WTC11 (cell line): ENCODE measurements around the gene SRSF4. TPM values are rescaled to one million over a fixed set of nuclear protein-coding genes. Genes with fewer than 3 reads are reported as not detected.
"Not testable (repeated sequence)": the region's sequence is repeated elsewhere in the genome, so short reads cannot be mapped to it uniquely, and the experiment has no call there.

Experiments
- ATAC-seq: fragments of 200-7000 bp; cut with Tn5 transposase; 2 replicates; pipeline ENCODE4 v1.10.0; 2021; ENCODE audit warnings: mild to moderate bottlenecking, moderate library complexity
- CTCF ChIA-PET: fragments of 300-600 bp; sonication (Branson Sonifier 250); formaldehyde crosslinking; loops from one replicate; lab custom pipeline; 2021; ENCODE audit warnings: antibody characterized with exemption; lab: Charles Lee
- POLR2A ChIA-PET: fragments of 350-600 bp; sonication (Branson Sonifier 250); formaldehyde crosslinking; loops from one replicate; lab custom pipeline; 2021; ENCODE audit warnings: antibody characterized with exemption; lab: Charles Lee
- DNase-seq: peaks from one replicate; pipeline ENCODE4 v3.0.0; 2021; ENCODE audit warnings: low spot score
- H3K27ac Mint-ChIP-seq: 2 replicates; pipeline ENCODE4 v1.8.0; 2021; ENCODE audit warnings: mixed read lengths
- H3K27me3 Mint-ChIP-seq: 2 replicates; pipeline ENCODE4 v1.8.0; 2021; ENCODE audit warnings: low read depth, mild to moderate bottlenecking, moderate library complexity, mixed read lengths
- H3K36me3 Mint-ChIP-seq: 2 replicates; pipeline ENCODE4 v1.8.0; 2021; ENCODE audit warnings: mixed read lengths
- H3K4me1 Mint-ChIP-seq: 2 replicates; pipeline ENCODE4 v1.8.0; 2022; ENCODE audit warnings: mixed read lengths
- H3K4me3 Mint-ChIP-seq: 2 replicates; pipeline ENCODE4 v1.8.0; 2021; ENCODE audit warnings: mild to moderate bottlenecking, moderate library complexity, mixed read lengths
- H3K9me3 Mint-ChIP-seq: 2 replicates; pipeline ENCODE4 v1.8.0; 2021; ENCODE audit warnings: mixed read lengths
- AR ChIP-seq: fragments of 250-450 bp; sonication (Bioruptor Pico); IDR thresholded peaks from 2 replicates; pipeline ENCODE4 v1.9.0; 2021; ENCODE audit warnings: mild to moderate bottlenecking
- EMX1 ChIP-seq: fragments of 250-450 bp; sonication (Bioruptor Pico); IDR thresholded peaks from 2 replicates; pipeline ENCODE4 v1.8.0; 2021; ENCODE audit warnings: mild to moderate bottlenecking
- FOXP1 ChIP-seq: sonication (generic); formaldehyde crosslinking; IDR thresholded peaks from 2 replicates; pipeline ENCODE4 v1.8.0; 2022; ENCODE audit warnings: missing genetic modification reagents, mild to moderate bottlenecking, moderate library complexity, borderline replicate concordance
- HMGXB4 ChIP-seq: sonication (generic); formaldehyde crosslinking; IDR thresholded peaks from 2 replicates; pipeline ENCODE4 v1.8.1; 2023; ENCODE audit warnings: mild to moderate bottlenecking, moderate library complexity, missing genetic modification reagents
- JAZF1 ChIP-seq: fragments of 250-450 bp; sonication (Bioruptor Pico); IDR thresholded peaks from 2 replicates; pipeline ENCODE4 v1.9.0; 2021; ENCODE audit warnings: moderate library complexity, mild to moderate bottlenecking, inconsistent platforms
- NR2C2 ChIP-seq: sonication (generic); formaldehyde crosslinking; IDR thresholded peaks from 2 replicates; pipeline ENCODE4 v1.8.0; 2022; ENCODE audit warnings: mild to moderate bottlenecking, missing genetic modification reagents
- PRRX2 ChIP-seq: fragments of 250-450 bp; sonication (Bioruptor Pico); IDR thresholded peaks from 2 replicates; pipeline ENCODE4 v1.8.0; 2021; ENCODE audit warnings: mild to moderate bottlenecking
- SMAD3 ChIP-seq: sonication (generic); formaldehyde crosslinking; IDR thresholded peaks from 2 replicates; pipeline ENCODE4 v1.8.0; 2022; ENCODE audit warnings: missing genetic modification reagents, mild to moderate bottlenecking, borderline replicate concordance
- USF1 ChIP-seq: sonication (generic); formaldehyde crosslinking; IDR thresholded peaks from 2 replicates; pipeline ENCODE4 v1.8.0; 2022; ENCODE audit warnings: mild to moderate bottlenecking, missing genetic modification reagents
- USF2 ChIP-seq: sonication (generic); formaldehyde crosslinking; IDR thresholded peaks from 2 replicates; pipeline ENCODE4 v1.8.1; 2023; ENCODE audit warnings: mild to moderate bottlenecking, missing genetic modification reagents, moderate library complexity
- ZNF281 ChIP-seq: sonication (generic); formaldehyde crosslinking; IDR thresholded peaks from 2 replicates; pipeline ENCODE4 v1.8.0; 2023; ENCODE audit warnings: mild to moderate bottlenecking, missing genetic modification reagents
- ZNF317 ChIP-seq: sonication (generic); formaldehyde crosslinking; IDR thresholded peaks from 2 replicates; pipeline ENCODE4 v1.8.1; 2023; ENCODE audit warnings: low read depth, mild to moderate bottlenecking, moderate library complexity, missing genetic modification reagents, borderline replicate concordance
- ZNF425 ChIP-seq: fragments of 250-450 bp; sonication (Bioruptor Pico); conservative IDR thresholded peaks from 2 replicates; pipeline ENCODE4 v1.9.0; 2021; ENCODE audit warnings: mild to moderate bottlenecking
- total RNA-seq: library from RNA; stranded (reverse); gene quantifications from 3 replicates; pipeline ENCODE4 v1.2.3, GENCODE V29; 2021

The SRSF4 gene
- total RNA-seq, 1 experiment from 2014 or later, result 99.9 TPM

GRCh38 chr1:29222686-29223085, 41.0 kb upstream of the SRSF4 start:
- Mint-ChIP-seq H3K9me3 (no peaks in the 10 kb centered on the region), H3K4me1 (peaks cover 33% of the 10 kb centered on the region), H3K27ac (peak overlapping the region; percentile 54; the same call in 1 of the 2 replicates), H3K36me3 (peaks cover 5% of the 10 kb centered on the region; the same call in 1 of the 2 replicates), H3K4me3 (no peak overlapping the region), H3K27me3 (no peaks in the 10 kb centered on the region)
- ChIA-PET POLR2A (no interaction called here), CTCF (interaction anchor here (1.2 kb wide), 1 partner anchor 41 kb away, joined by 5 read pairs; the partner anchor contains the start of gene SRSF4)
- TF ChIP-seq USF1 (CRISPR knock-in tag), result no peak
- TF ChIP-seq AR, result no peak
- no peak for TF ChIP-seq EMX1
- no peak for TF ChIP-seq FOXP1
- TF ChIP-seq PRRX2, result no peak
- TF ChIP-seq SMAD3, result no peak
- no peak for TF ChIP-seq USF2 (CRISPR knock-in tag)
- TF ChIP-seq ZNF281 (CRISPR knock-in tag), result no peak
- TF ChIP-seq HMGXB4 (CRISPR knock-in tag), result no peak
- TF ChIP-seq NR2C2 (CRISPR knock-in tag), result no peak
- TF ChIP-seq JAZF1 (CRISPR knock-in tag), result no peak
- no peak for TF ChIP-seq ZNF425
- TF ChIP-seq ZNF317 (CRISPR knock-in tag), result no peak
- DNase-seq, result no peak
- ATAC-seq, result no peak

GRCh38 chr1:29222260-29222659, 40.6 kb upstream of the SRSF4 start:
- not testable (repeated sequence) for H3K36me3 Mint-ChIP-seq
- CTCF ChIA-PET, result interaction anchor here (1.2 kb wide), 1 partner anchor 40 kb away, joined by 5 read pairs; the partner anchor contains the start of gene SRSF4

More at GRCh38 chr1:29222260-29222659, 40.6 kb upstream of the SRSF4 start:
- Mint-ChIP-seq H3K27ac (peak overlapping the region; percentile 54; the same call in 1 of the 2 replicates), H3K4me1 (peaks cover 28% of the 10 kb centered on the region)
- ATAC-seq, POLR2A ChIA-PET, H3K9me3 Mint-ChIP-seq, H3K4me3 Mint-ChIP-seq, H3K27me3 Mint-ChIP-seq, DNase-seq: not testable (repeated sequence)
